ENCODE results near the gene ZNF761.
"Not testable (repeated sequence)": the region's sequence is repeated elsewhere in the genome, so short reads cannot be mapped to it uniquely, and the experiment has no call there.

Gene ZNF761

DNA sequence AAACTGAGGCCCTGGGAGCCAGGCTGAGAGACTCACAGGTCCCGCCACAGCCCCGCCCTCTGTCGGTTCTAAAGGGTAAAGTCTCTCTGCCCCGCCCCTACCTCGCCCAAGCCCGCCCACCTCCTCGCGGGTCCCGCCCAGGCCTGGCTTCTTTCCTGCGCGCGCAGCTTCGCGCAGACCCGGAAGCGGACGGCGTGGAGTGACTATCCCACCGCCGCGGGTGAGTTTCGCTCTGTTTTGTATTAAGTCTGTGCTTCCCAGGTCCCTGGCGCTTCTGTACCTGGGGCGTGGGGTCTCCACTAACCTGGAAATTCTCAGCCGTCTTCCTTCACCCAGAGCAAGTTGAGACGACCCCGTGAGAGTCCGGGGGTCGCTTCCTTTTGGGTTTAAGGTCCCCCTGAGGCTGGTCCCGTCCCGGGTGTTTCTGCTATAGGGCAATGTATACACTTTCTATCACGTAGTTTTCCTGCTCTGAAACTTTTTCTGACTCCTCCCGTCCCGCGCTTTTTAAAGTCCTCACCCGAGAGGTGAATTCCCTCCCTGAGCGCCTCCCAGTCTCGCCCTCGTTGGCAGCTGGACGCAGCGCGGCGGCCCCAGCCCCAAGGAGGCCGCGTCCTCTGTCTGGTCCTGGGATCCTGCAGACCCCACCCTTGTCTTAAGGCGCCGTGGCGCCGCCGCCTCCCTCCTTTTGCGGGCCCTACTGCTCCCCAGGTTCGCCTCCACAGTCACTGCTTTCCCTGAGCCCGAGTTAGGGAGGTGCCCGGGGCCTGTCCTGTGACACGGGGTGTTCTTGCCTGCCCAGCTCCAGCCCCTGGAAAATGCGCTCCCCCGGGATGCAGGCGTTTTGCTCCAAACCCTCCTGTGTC is 36.6 kb upstream of the ZNF761 start, which contains the start of gene ZNF765:
Gene ZNF765, plus strand, starts transcription at position 176 of the 866 bp plus-strand sequence. CDS start 2,867 bp downstream, outside the sequence.
- peak within 1 kb of the TSS; percentile 81 for H3K4me3 ChIP-seq (ENCODE audit: low read depth, low read length)
- peak; percentile 50 for TF ChIP-seq CTCF (IDR thresholded peaks at IDR 0.05; ENCODE audit: low read depth, low read length, missing control alignments)
- DNase-seq (ENCODE audit: low read depth): peak; percentile 65

DNA sequence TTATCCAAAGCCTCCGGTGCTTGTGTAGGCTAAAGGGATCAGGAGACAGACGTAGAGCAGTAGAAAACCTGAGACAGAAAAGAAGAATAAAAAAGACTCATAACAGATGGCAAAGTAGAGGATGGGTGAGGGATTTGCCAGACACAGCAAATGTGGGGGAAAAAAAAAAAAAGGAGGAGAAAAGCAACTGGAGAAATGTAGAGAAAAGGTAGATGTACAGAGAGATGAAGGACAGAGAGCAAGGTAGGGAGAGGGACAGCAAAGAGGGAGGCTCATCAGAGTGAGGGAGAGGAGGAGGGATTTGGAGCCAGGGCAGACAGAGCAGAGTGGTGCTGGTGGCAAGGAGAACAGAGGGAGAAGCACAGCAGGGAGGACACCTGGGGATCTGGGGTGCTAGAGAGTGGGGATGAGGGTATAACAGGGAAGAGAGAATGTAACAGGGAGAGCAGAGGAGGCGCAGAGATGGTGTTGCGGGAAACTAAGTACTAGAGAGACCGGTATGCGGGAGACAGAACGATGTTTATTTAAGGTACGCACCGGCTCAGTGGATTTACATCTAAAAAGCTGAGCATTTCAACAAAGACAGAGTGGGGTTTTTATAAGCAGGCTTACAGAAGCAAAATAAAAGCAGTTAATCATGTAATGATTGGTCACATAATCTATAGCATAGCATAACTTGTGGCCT is 35.8 kb upstream of the ZNF761 start:
- H3K4me3 ChIP-seq (ENCODE audit: low read depth, low read length): peak overlapping the region; percentile 81
- not testable (repeated sequence) for DNase-seq (ENCODE audit: low read depth)

DNA sequence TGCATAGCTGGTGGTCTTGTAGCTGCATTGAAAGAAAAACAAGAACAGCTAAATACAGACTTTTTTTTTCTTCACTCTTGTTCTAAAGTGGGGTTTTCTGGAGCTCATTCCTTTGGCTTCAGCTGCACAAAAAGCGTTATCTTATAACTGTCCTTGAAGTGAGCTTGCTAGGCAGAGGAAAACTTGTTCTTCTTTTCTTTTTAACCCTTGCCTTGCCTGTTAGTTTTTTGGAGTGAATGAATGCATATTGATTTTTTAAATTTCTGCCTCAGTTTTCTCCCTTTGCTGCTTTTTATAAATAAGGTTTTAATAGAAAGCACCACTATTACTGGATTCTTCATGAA is 35.3 kb upstream of the ZNF761 start:
- TF ChIP-seq CTCF (IDR thresholded peaks at IDR 0.05; ENCODE audit: low read depth, low read length, missing control alignments): no peak
- peak overlapping the region; percentile 81; the same call in 1 of the 2 replicates for H3K4me3 ChIP-seq (ENCODE audit: low read depth, low read length)
- no peak for DNase-seq (ENCODE audit: low read depth)

GRCh38 chr19:53397918-53398317 is 33.9 kb upstream of the ZNF761 start:
- DNase-seq (ENCODE audit: low read depth); H3K4me3 ChIP-seq (ENCODE audit: low read depth, low read length): not testable (repeated sequence)

- no peak overlapping the region for H3K4me3 ChIP-seq (ENCODE audit: low read depth, low read length)
- no peak for DNase-seq (ENCODE audit: low read depth)
- TF ChIP-seq CTCF (IDR thresholded peaks at IDR 0.05; ENCODE audit: low read depth, low read length, missing control alignments): no peak
These were observed 22.1 kb upstream of the ZNF761 start for GRCh38 chr19:53409505-53410204.

DNA sequence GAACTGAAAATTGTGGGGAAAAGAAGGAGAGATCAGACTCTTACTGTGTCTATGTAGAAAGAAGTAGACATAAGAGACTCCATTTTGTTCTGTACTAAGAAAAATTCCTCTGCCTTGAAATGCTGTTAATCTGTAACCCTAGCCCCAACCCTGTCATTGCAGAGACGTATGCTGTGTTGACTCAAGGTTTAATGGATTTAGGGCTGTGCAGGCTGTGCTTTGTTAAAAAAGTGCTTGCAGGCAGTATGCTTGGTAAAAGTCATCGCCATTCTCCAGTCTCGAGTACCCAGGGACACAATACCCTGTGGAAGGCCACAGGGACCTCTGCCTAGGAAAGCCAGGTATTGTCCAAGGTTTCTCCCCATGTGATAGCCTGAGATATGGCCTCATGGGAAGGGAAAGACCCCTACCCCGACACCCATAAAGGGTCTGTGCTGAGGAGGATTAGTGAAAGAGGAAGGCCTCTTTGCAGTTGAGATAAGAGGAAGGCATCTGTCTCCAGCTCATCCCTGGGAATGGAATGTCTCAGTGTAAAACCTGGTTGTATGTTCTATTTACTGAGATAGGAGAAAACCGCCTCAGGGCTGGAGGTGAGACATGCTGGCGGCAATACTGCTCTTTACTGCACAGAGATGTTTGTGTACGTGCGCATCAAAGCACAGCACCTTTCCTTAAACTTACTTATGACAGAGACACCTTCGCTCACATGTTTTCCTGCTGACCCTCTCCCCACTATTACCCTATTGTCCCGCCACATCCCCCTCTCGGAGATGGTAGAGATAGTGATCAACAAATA is 11.1 kb upstream of the ZNF761 start:
- not testable (repeated sequence) for DNase-seq (ENCODE audit: low read depth); H3K4me3 ChIP-seq (ENCODE audit: low read depth, low read length)

GRCh38 chr19:53422551-53422950 is 9.2 kb upstream of the ZNF761 start:
- no peak overlapping the region for H3K4me3 ChIP-seq (ENCODE audit: low read depth, low read length)
- DNase-seq (ENCODE audit: low read depth): no peak
- TF ChIP-seq CTCF (IDR thresholded peaks at IDR 0.05; ENCODE audit: low read depth, low read length, missing control alignments): no peak

- not testable (repeated sequence) for H3K4me3 ChIP-seq (ENCODE audit: low read depth, low read length); DNase-seq (ENCODE audit: low read depth)
These were observed 8.7 kb upstream of the ZNF761 start for GRCh38 chr19:53423074-53423473.

DNA sequence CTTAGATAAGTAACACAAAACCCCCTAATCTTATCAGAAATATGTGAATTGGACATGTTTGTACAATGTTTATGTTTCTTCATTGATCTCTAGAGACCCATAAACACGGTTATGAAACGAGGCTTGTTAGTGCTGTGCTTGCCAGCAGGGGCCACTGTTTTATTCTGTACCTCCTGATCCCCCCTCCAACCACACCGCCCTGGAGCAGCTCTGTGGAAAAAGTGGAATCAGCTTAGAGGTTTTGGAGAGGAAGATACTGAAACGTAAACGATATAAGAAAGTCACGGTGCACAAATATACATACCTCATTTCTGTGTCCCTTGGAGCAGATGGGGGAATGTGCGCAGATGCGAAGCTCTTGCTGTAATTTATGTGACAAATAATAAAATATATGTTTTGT is 8.1 kb upstream of the ZNF761 start:
- DNase-seq (ENCODE audit: low read depth): not testable (repeated sequence)

More for the DNA sequence above, 8.1 kb upstream of the ZNF761 start:
- not testable (repeated sequence) for H3K4me3 ChIP-seq (ENCODE audit: low read depth, low read length)
